Upper lobe of right lung (tissue), 1 donor: ENCODE data around the gene GRIN2C. TPM values are rescaled to one million over a fixed set of nuclear protein-coding genes. Genes with fewer than 3 reads are reported as not detected.

Source experiments
- ATAC-seq: fragments of 200-7000 bp; cut with Tn5 transposase; one replicate; pipeline ENCODE4 v1.9.1; 2020; ENCODE audit warnings: mild to moderate bottlenecking, moderate library complexity
- DNase-seq: peaks from one replicate; pipeline ENCODE4 v3.0.0-alpha.2; 2020
- H3K27ac ChIP-seq: fragments of 200-600 bp; one replicate; pipeline ENCODE4 v1.8.0; 2022
- H3K27me3 ChIP-seq: fragments of 200-600 bp; one replicate; pipeline ENCODE4 v1.8.0; 2022; ENCODE audit warnings: mild to moderate bottlenecking
- H3K36me3 ChIP-seq: fragments of 200-600 bp; one replicate; pipeline ENCODE4 v1.8.0; 2022
- H3K4me1 ChIP-seq: fragments of 200-600 bp; one replicate; pipeline ENCODE4 v1.8.0; 2022
- H3K4me3 ChIP-seq: fragments of 200-600 bp; one replicate; pipeline ENCODE4 v1.8.0; 2022; ENCODE audit warnings: mild to moderate bottlenecking
- H3K9me3 ChIP-seq: fragments of 200-600 bp; one replicate; pipeline ENCODE4 v1.8.0; 2022
- CTCF ChIP-seq: fragments of 200-600 bp; IDR thresholded peaks from one replicate; pipeline ENCODE4 v1.8.0; 2022; ENCODE audit warnings: antibody characterized with exemption
- intact Hi-C: fragments of 100-400 bp; cut with DNase I; formaldehyde crosslinking; loops from one replicate; pipeline ENCODE4 v1.11.0; 2022
- total RNA-seq: library from RNA; stranded (reverse); fragmentation: NEBNext Ultra II Directional; extraction: Animal tissue kit (Norgen Biotek cat#: 25700); gene quantifications from one replicate; pipeline ENCODE4 v1.2.1, GENCODE V29; 2021
- donor health status: DM: no; HTN: yes; CAD: no; lungs with severe emphysema.

The GRIN2C gene
- total RNA-seq, 1 donor from 2014 or later = not detected

- Histone ChIP-seq H3K27ac (no peak overlapping the region), H3K9me3 (no peaks in the 10 kb centered on the region), H3K4me1 (peaks cover 11% of the 10 kb centered on the region), H3K4me3 (no peak overlapping the region), H3K27me3 (peaks cover 64% of the 10 kb centered on the region), H3K36me3 (no peaks in the 10 kb centered on the region)
- TF ChIP-seq CTCF = no peak
- intact Hi-C loops = no loop called here
- no peak for DNase-seq
- no peak for ATAC-seq
Observed at GRCh38 chr17:74853669-74854068, 6.0 kb downstream of the GRIN2C start.

DNA sequence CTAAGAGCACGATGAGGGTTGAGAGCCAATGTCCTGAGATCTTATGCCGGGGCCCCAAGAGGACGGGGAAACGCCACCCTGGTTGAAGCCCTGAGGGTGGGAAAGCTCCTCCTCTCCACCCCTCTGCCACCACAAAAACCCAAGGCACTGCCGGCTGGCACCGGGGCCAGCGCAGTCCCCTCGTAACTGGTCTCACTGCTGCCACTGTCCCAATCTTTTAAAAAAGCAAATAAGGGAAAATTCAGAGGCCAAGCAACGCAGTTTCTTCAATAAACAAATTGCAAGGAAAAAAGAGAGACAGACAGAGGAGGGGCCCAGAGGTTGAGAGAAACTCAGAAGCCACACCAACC lies 6.7 kb downstream of the GRIN2C start:
- no peaks in the 10 kb centered on the region for H3K9me3 ChIP-seq
- H3K4me1 ChIP-seq = peaks cover 11% of the 10 kb centered on the region
- no peak for TF ChIP-seq CTCF
- no peaks in the 10 kb centered on the region for H3K36me3 ChIP-seq
- ATAC-seq (no peak), DNase-seq (no peak)
- no peak overlapping the region for H3K27ac ChIP-seq
- intact Hi-C loops = no loop called here
- no peak overlapping the region for H3K4me3 ChIP-seq
- peaks cover 60% of the 10 kb centered on the region for H3K27me3 ChIP-seq

DNA sequence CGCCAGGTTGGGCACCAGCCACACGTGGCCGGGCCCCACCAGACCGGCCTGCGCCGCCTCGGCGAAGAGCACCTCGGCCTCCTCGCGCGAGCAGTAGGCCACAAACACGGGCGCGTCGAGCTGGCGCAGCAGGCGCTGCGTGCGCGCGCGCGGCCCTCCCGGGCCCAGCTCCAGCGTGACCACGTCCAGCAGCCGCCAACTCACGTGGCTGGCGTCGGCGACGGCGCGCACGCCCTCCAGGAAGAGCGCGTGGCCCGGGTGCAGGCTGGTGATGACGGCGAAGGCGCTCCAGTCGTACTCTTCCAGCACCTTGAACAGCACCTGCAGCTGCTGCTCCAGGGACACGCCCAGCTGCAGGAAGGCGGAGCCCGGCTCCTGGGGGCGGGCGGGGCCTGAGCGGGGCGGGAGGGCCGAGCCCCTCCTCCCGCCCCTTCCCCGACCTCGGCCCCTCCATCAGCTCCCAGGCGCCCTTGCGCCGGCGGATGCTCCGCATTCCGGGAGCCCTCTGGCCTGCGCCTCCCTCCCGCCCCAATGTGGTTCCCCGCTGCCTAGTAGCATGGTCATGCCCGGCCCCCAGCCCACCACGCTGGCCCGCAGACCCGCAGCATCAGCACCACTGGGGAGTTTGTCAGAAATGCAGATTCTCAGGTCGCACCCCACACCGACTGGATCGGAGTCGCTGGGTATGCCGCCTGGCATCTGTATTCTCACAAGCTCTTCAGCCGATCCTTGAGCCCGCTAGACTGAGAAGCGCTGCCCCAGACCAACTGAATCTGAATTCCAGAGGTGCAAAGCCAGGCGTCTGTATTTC lies 7.2 kb downstream of the GRIN2C start:
- Histone ChIP-seq H3K36me3 (no peaks in the 10 kb centered on the region), H3K9me3 (no peaks in the 10 kb centered on the region), H3K4me3 (no peak overlapping the region), H3K4me1 (peaks cover 11% of the 10 kb centered on the region), H3K27me3 (peaks cover 54% of the 10 kb centered on the region), H3K27ac (no peak overlapping the region)
- DNase-seq (no peak), ATAC-seq (peak; percentile 78)
- TF ChIP-seq CTCF = no peak
- intact Hi-C loops = no loop called here

GRCh38 chr17:74851612-74852236 lies 8.0 kb downstream of the GRIN2C start:
- Histone ChIP-seq H3K9me3 (no peaks in the 10 kb centered on the region), H3K27ac (no peak overlapping the region), H3K4me1 (peaks cover 11% of the 10 kb centered on the region), H3K27me3 (peaks cover 52% of the 10 kb centered on the region), H3K4me3 (no peak overlapping the region), H3K36me3 (no peaks in the 10 kb centered on the region)
- intact Hi-C loops = no loop called here
- TF ChIP-seq CTCF = no peak
- DNase-seq (no peak), ATAC-seq (no peak)

GRCh38 chr17:74850914-74851313 lies 8.8 kb downstream of the GRIN2C start:
- ATAC-seq = no peak
- Histone ChIP-seq H3K4me3 (no peak overlapping the region), H3K27me3 (peaks cover 52% of the 10 kb centered on the region), H3K36me3 (no peaks in the 10 kb centered on the region), H3K4me1 (peaks cover 11% of the 10 kb centered on the region), H3K9me3 (no peaks in the 10 kb centered on the region), H3K27ac (no peak overlapping the region)
- no peak for TF ChIP-seq CTCF
- intact Hi-C loops = no loop called here
- no peak for DNase-seq
